ENCODE data around the gene HOMER1. TPM values are rescaled to one million over a fixed set of nuclear protein-coding genes. Genes with fewer than 3 reads are reported as not detected.

The HOMER1 gene
- total and polyA plus RNA-seq, 2 of the 13 experiments (the other 11 are each of a cell fraction or from before 2014, with no cell fraction given): 5.3 to 24.8 TPM

DNA sequence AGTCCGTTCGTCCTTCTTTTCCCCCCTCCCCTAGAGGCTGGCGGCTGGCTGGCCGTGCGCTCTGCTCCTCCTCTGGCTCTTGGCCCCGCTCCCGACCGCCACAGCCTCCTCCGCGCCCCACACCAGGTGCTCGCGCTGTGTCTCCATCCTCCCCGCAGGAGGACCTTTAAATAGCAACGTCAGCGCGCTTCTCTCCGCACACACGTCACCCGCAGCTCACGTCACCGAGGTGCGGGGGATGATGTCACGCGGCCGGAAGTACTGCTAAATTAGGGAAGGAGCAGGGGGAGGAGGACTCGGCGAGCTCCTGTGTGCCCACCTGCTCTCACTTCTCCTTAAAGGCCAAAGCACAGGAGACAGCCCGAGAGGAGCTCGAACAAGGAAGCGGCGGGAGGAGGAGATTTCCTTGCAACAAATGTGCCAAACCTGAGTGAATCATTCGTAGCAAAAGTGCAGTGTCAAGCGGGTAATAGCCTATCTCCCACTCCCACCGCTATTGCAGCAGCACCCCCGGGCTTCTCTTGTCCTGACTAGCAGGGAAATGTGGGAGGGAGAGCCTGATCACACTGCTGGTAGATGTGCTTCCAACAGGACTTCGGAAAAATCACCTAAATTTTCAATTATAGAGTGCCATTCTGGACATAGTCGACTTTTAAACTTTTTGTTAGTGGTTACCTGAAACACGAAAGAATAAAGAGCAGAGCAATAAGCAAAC, 614 bp upstream of the HOMER1 start (continued):
- no peak for TF ChIP-seq NR3C1 (CRISPR knock-in tag; IDR thresholded peaks at IDR 0.05)
- no peak for TF ChIP-seq ZNF678 (CRISPR knock-in tag; IDR thresholded peaks at IDR 0.05)
- no peak for TF ChIP-seq CHD4 (IDR thresholded peaks at IDR 0.05; ENCODE audit: borderline replicate concordance, low read length)
- no peak for TF ChIP-seq TRIM24 (CRISPR knock-in tag; IDR thresholded peaks at IDR 0.05)
- no peak for TF ChIP-seq NFYB (CRISPR knock-in tag; IDR thresholded peaks at IDR 0.05)
- no peak for TF ChIP-seq FLYWCH1 (CRISPR knock-in tag; IDR thresholded peaks at IDR 0.05)
- TF ChIP-seq, protein P1, sequence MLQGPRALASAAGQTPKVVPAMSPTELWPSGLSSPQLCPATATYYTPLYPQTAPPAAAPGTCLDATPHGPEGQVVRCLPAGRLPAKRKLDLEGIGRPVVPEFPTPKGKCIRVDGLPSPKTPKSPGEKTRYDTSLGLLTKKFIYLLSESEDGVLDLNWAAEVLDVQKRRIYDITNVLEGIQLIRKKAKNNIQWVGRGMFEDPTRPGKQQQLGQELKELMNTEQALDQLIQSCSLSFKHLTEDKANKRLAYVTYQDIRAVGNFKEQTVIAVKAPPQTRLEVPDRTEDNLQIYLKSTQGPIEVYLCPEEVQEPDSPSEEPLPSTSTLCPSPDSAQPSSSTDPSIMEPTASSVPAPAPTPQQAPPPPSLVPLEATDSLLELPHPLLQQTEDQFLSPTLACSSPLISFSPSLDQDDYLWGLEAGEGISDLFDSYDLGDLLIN (CRISPR knock-in tag; IDR thresholded peaks at IDR 0.05; ENCODE audit: borderline replicate concordance): no peak
- no peak for TF ChIP-seq ZNF460 (CRISPR knock-in tag; IDR thresholded peaks at IDR 0.05; ENCODE audit: borderline replicate concordance)
- no peak for TF ChIP-seq PAWR (CRISPR knock-in tag; IDR thresholded peaks at IDR 0.05; ENCODE audit: borderline replicate concordance)
- TF ChIP-seq SMC3 (IDR thresholded peaks at IDR 0.05; ENCODE audit: low read length): no peak
- TF ChIP-seq GTF3A (CRISPR knock-in tag; conservative IDR thresholded peaks at IDR 0.05): peak; percentile 89
- TF ChIP-seq, protein P2, sequence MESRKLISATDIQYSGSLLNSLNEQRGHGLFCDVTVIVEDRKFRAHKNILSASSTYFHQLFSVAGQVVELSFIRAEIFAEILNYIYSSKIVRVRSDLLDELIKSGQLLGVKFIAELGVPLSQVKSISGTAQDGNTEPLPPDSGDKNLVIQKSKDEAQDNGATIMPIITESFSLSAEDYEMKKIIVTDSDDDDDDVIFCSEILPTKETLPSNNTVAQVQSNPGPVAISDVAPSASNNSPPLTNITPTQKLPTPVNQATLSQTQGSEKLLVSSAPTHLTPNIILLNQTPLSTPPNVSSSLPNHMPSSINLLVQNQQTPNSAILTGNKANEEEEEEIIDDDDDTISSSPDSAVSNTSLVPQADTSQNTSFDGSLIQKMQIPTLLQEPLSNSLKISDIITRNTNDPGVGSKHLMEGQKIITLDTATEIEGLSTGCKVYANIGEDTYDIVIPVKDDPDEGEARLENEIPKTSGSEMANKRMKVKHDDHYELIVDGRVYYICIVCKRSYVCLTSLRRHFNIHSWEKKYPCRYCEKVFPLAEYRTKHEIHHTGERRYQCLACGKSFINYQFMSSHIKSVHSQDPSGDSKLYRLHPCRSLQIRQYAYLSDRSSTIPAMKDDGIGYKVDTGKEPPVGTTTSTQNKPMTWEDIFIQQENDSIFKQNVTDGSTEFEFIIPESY (CRISPR knock-in tag; IDR thresholded peaks at IDR 0.05): peak; percentile 55; the same call in 1 of the 2 replicates
- TF ChIP-seq KDM3A (CRISPR knock-in tag; IDR thresholded peaks at IDR 0.05; ENCODE audit: low read depth): no peak
- peak; percentile 76; the same call in 1 of the 2 replicates for TF ChIP-seq MIER3 (CRISPR knock-in tag; IDR thresholded peaks at IDR 0.05; ENCODE audit: borderline replicate concordance)
- TF ChIP-seq, protein P3, sequence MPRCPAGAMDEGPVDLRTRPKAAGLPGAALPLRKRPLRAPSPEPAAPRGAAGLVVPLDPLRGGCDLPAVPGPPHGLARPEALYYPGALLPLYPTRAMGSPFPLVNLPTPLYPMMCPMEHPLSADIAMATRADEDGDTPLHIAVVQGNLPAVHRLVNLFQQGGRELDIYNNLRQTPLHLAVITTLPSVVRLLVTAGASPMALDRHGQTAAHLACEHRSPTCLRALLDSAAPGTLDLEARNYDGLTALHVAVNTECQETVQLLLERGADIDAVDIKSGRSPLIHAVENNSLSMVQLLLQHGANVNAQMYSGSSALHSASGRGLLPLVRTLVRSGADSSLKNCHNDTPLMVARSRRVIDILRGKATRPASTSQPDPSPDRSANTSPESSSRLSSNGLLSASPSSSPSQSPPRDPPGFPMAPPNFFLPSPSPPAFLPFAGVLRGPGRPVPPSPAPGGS (CRISPR knock-in tag; IDR thresholded peaks at IDR 0.05): peak; percentile 73; the same call in 1 of the 2 replicates
- TF ChIP-seq HNF4G (IDR thresholded peaks at IDR 0.05; ENCODE audit: borderline replicate concordance, low read depth, low read length): no peak
- no peak for TF ChIP-seq HNF4G (CRISPR knock-in tag; IDR thresholded peaks at IDR 0.05; ENCODE audit: borderline replicate concordance, low read depth)
- 0 out of 2 replicates have a peak, but pooled peaks have one; percentile 67 for TF ChIP-seq ZNF160 (CRISPR knock-in tag; IDR thresholded peaks at IDR 0.05)
- TF ChIP-seq, protein P4, sequence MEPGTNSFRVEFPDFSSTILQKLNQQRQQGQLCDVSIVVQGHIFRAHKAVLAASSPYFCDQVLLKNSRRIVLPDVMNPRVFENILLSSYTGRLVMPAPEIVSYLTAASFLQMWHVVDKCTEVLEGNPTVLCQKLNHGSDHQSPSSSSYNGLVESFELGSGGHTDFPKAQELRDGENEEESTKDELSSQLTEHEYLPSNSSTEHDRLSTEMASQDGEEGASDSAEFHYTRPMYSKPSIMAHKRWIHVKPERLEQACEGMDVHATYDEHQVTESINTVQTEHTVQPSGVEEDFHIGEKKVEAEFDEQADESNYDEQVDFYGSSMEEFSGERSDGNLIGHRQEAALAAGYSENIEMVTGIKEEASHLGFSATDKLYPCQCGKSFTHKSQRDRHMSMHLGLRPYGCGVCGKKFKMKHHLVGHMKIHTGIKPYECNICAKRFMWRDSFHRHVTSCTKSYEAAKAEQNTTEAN (CRISPR knock-in tag; conservative IDR thresholded peaks at IDR 0.05): no peak; the same call in 1 of the 2 replicates
- TF ChIP-seq, protein P5, sequence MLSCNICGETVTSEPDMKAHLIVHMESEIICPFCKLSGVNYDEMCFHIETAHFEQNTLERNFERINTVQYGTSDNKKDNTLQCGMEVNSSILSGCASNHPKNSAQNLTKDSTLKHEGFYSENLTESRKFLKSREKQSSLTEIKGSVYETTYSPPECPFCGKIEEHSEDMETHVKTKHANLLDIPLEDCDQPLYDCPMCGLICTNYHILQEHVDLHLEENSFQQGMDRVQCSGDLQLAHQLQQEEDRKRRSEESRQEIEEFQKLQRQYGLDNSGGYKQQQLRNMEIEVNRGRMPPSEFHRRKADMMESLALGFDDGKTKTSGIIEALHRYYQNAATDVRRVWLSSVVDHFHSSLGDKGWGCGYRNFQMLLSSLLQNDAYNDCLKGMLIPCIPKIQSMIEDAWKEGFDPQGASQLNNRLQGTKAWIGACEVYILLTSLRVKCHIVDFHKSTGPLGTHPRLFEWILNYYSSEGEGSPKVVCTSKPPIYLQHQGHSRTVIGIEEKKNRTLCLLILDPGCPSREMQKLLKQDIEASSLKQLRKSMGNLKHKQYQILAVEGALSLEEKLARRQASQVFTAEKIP (CRISPR knock-in tag; IDR thresholded peaks at IDR 0.05; ENCODE audit: borderline replicate concordance): no peak
- 0 out of 2 replicates have a peak, but pooled peaks have one; percentile 66 for TF ChIP-seq ZNF672 (CRISPR knock-in tag; IDR thresholded peaks at IDR 0.05)
- TF ChIP-seq KMT2B (CRISPR knock-in tag; IDR thresholded peaks at IDR 0.05): peak; percentile 88
- no peak; the same call in 1 of the 2 replicates for TF ChIP-seq PPARG (CRISPR knock-in tag; conservative IDR thresholded peaks at IDR 0.05)
